Spleen (tissue), 7 donors: Measurements from ENCODE around the gene HIF3A.

Experiments
- CTCF ChIP-seq, 11 experiments: fragments of 200-600 bp in 7 of 11; fragments of 450-650 bp in 4 of 11; sonication (generic) in 4 of 11; IDR thresholded peaks in 8 of 11; conservative IDR thresholded peaks in 3 of 11; 1 replicate in 7 of 11; 2 replicates in 4 of 11; pipeline versions ENCODE4 v1.4.0 to v1.8.0; 2016 to 2021; ENCODE audit warnings: antibody characterized with exemption in 11 of 11, inconsistent platforms in 4 of 11, mild to moderate bottlenecking in 1 of 11
- POLR2A ChIP-seq, 3 donors: fragments of 450-650 bp; IDR thresholded peaks; one replicate each; pipeline ENCODE4 v1.5.1; 2017; ENCODE audit warnings: antibody characterized with exemption in 3 of 3, mild to moderate bottlenecking in 1 of 3
- POLR2AphosphoS5 ChIP-seq, 3 donors: sonication (generic); formaldehyde crosslinking; IDR thresholded peaks; one replicate each; pipeline ENCODE4 v1.5.1; 2017; ENCODE audit warnings: antibody characterized with exemption in 3 of 3
- donor health status: DM: no; HTN: no; CAD: no; lungs with moderate emphysema.
- donor health status: DM: no; HTN: no; CAD: no.
- donor health status: DM: no; HTN: no; CAD: no.

- TF ChIP-seq CTCF (IDR thresholded peaks at IDR 0.05 in 8 of 11, conservative IDR thresholded peaks at IDR 0.05 in 3 of 11), result peak; percentile 51 to 91 (median 83)
- TF ChIP-seq POLR2AphosphoS5 (IDR thresholded peaks at IDR 0.05), result no peak
- TF ChIP-seq POLR2A (IDR thresholded peaks at IDR 0.05), result no peak
Observed at GRCh38 chr19:46265217-46265828, 31.5 kb upstream of the HIF3A start.
